T-helper 9 cell (primary cell): ENCODE data around the gene COL4A3.

Experiments
- DNase-seq: peaks from one replicate; pipeline ENCODE4 v3.0.0-alpha.2; 2020
- total RNA-seq, 2 donors: gene quantifications; one replicate each; lab custom pipeline; 2026; lab: John Stamatoyannopoulos, UW

Gene COL4A3
- total RNA-seq = 0.21 to 0.72 reads per million in 2 donors

DNA sequence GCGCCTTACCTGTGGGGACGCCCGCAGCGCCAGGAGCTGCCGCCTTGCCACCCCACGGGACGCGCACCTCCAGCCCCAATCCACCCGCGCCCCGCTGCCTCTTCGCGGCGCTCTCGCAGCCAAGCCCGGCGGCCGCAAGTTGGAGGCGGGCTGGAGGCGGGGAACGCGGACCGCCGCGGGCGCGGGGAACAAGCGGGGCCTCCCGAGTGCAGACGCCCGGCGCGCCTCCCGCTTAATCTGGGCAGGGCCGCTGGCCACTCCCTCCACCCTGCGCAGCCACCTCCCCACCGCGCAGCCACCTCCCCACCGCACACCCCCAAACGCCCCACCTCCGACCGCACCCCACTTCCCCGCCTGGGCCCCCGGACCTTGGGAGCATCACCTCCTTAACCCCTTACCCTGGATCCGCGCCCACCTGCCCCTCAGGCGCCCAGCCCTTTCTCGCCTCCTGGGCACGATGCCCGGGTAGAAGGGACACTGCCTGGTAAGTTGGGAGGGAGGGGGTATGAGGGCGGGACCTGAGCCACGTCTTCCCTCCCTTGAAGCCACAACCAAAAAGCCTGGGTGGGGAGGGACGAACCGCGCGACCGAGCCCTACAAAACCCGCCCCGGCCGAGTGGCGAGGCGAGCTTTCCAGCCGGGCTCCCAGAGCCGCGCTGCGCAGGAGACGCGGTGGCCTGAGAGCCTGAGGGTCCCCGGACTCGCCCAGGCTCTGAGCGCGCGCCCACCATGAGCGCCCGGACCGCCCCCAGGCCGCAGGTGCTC lies at the start of gene COL4A3, which contains the start of gene COL4A4:
COL4A3 (plus strand) TSS at position 627 of the 765 bp plus-strand sequence; CDS start at position 730, 103 bp downstream.
COL4A4 (minus strand) TSS at position 208 of the 765 bp plus-strand sequence. CDS start 16,722 bp downstream, outside the sequence.
- no peak for DNase-seq

DNA sequence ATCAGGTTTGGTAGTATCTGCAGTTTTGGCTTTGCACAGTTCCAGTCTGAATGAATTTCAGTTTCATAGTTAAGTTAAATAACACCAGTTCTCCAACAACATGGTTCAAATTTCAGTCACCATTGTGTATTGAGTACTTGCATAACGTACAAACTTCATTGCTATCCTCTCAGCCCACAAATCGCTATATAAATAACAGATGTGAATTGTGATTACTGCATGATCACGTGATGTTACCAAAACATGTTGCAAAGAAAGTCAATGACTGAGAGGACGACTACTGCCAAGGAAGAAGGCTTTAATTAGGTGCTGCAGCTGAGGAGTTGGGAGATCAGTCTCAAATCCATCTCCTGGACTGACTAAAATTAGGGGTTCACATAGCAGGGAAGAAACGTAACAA lies 48.7 kb upstream of the COL4A3 start:
- DNase-seq = no peak

GRCh38 chr2:227117027-227117426 lies 47.4 kb upstream of the COL4A3 start:
- DNase-seq = no peak

- DNase-seq = no peak
Observed at GRCh38 chr2:227117852-227118251, 46.6 kb upstream of the COL4A3 start.

GRCh38 chr2:227118353-227118752 lies 46.1 kb upstream of the COL4A3 start:
- no peak for DNase-seq

- DNase-seq = no peak
Observed at GRCh38 chr2:227123697-227124096, 40.7 kb upstream of the COL4A3 start.

- DNase-seq = no peak
Observed at GRCh38 chr2:227124811-227125210, 39.6 kb upstream of the COL4A3 start.

- no peak for DNase-seq
Observed at GRCh38 chr2:227125506-227125905, 38.9 kb upstream of the COL4A3 start.

GRCh38 chr2:227127201-227127600 lies 37.2 kb upstream of the COL4A3 start:
- DNase-seq = no peak

DNA sequence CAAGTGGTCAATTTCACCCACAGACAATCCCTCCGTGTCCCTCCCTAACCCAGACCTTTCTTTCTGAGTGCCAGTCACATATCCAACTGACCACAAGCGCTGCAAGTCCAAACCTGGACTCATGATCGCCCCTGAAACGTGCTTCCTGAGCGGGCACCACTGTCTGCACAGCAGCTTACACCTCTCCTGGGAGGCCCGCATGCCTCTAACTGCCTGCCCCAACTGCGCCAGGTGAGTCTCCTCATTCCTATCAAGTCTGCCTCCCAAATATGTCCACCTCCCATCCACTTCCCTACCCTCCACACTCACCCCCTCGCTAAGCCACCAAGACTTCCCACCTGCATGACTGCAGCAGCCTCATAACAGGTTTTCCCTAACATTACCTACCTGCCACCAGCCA lies 33.8 kb upstream of the COL4A3 start:
- no peak for DNase-seq

DNA sequence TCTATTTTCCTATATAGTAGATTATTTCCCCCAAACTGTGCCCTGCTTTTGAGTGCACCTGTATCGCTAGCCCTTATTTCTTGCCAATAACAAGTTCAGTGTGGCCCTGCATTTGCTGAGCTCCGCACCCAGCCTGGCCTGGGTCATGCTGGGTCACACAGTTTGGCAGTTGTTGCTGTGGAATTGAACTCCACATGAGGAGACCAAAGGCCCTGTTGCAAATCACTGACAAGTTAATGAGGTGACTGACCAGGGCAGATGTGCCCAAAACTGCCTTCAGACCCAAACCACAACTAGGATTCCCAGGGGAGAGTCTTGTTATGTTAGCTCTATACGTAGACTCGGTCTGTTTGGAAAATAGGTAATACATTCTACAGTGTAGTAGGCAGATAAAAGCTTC lies 31.4 kb upstream of the COL4A3 start:
- no peak for DNase-seq

DNA sequence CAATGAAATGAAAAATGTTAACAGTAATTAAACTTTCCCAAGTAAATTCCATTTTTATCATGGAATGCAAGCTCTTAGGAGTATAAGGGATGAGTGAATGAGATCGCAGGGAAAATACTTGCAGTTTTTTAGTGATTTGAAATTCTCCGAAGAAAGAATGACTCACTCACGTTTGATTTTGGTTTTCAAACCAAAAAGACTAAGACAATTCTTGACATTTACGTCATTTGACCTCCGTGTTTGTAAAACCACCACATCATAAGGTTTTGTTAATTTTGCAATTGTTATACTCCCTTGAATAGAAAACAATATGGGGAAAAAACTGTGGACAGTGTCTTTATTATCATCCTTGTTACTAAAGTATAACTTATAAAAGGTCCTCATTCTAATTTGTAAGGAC lies 29.8 kb upstream of the COL4A3 start:
- no peak for DNase-seq

- no peak for DNase-seq
Observed at GRCh38 chr2:227141301-227141700, 23.1 kb upstream of the COL4A3 start.

DNA sequence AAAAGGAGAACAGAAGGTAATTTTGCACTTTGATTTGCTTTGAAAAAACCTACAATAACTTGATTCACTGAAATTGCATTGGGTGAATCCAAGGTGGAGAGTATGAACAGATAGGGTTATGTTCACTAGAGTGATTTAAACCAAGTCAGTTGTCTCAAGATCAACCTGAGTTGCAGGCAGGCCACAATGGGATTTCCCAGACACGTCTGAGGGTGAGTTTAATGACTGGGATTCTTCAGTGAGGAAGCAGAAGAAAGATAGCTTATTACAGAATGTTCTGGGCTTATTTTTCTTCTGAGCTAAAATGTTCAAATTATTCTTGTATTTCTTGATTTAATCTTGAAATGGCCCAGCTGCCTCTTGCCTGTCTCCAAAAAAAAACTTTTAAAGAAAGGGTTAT lies 20.5 kb upstream of the COL4A3 start:
- no peak for DNase-seq

DNA sequence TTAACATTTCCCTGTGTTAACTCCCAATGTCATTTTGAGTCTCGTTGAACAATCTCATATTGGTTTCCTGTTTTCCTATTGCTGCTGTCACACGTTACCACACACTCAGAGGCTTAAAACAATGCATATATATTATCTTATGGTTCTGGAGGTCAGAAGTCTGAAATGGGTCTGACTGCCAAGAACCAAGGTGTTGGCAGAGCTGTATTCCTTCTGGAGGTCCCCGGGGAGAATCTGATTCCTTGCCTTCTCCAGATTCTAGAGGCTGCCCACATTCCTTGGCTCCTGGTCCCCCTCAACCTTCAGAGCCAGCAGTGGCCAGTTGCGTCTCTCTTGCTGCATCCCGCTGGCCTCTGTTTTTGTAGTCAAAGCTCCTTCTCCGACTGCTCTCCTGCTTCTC lies 18.0 kb upstream of the COL4A3 start:
- DNase-seq = no peak

- no peak for DNase-seq
Observed at GRCh38 chr2:227147023-227147422, 17.4 kb upstream of the COL4A3 start.

DNA sequence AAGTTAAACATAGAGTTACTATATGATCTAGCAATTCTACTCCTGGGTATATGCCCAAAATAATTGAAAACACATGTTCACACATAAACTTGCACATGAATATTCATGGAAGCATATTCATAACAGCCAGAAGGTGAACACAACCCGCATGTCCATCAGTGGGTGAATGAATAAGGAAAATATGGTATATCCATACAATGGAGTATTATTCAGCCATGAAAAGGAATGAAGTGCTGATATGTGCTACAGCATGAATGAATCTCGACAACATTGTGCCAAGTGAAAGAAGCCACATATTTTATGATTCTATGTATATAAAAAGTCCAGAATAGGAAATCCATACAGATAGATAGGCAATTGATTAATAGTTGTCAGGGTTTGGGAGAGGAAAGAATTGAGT lies 16.3 kb upstream of the COL4A3 start:
- no peak for DNase-seq

DNA sequence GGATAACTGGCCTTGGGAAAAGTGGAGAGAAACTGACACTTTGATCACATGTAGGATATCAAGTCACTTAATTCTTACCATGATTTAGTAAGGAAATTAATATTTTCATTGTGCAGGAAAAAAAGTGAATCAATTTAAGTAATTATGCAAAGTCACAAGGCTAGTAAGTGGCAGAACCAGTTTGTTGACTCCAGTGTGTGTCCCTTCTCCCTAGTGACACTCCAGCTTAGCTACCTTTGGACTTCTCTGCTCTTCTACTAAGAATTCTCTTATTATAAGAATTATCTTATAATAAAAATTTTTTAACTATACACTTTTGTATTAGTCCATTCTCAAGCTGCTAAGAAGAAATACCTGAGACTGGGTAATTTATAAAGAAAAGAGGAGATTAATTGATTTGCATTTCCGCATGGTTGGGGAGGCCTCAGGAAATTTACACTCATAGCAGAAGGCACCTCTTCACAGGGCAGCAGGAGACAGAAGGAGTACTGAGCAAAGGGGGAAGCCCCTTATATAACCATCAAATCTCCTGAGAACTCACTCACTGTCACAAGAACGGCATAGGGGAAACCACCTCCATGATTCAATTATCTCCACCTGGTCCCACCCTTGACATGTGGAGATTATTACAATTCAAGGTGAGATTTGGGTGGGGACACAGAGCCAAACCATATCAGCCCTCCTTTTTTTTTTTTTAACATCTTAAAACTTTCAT lies 14.0 kb upstream of the COL4A3 start:
- DNase-seq = no peak

GRCh38 chr2:227152093-227152766 lies 12.2 kb upstream of the COL4A3 start:
- DNase-seq = no peak

GRCh38 chr2:227153307-227153706 lies 11.1 kb upstream of the COL4A3 start:
- DNase-seq = no peak

DNA sequence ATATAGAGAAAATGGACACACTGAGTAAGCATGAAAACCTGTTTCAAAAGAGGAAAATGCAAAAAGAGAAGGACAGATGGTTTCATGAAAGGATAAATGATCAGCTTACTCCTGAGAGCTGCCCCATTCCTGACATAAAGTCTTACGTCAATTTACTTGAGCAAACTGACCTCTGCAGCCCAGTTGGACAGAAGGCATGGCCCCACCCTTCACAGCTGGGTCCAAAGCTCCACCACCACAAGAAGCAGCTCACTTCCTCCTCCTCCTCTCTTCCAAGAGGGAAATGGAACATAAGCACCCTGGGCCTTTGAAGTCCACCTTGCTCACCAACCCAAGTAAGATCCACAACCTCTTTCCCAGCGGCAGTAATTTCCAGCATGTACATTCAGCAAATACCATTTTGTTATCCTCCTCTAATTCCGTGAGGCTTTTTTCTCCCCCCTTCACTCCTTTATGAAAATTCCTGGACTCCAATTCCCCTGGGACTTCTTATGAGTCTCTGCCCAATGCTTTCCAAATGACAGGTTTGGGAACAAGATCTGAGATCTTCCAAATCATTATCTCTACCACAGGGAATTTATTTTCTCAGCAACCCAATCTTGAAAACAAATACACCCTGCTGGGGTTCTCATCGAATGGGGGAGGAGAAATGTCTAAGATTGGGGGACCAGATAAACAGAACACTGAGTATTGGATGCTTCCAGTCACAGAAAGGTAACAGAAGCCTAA lies 10.5 kb upstream of the COL4A3 start:
- DNase-seq = no peak

GRCh38 chr2:227154986-227155774 lies 9.2 kb upstream of the COL4A3 start:
- no peak for DNase-seq
